Gastroesophageal sphincter (tissue), 3 donors: ENCODE data around the gene SEC61A2.

Experiments used
- POLR2AphosphoS5 ChIP-seq: sonication (generic); formaldehyde crosslinking; IDR thresholded peaks from one replicate; pipeline ENCODE4 v1.6.1; 2017; ENCODE audit warnings: antibody characterized with exemption
- TF ChIP-seq, protein P1 (sequence below), 4 experiments: fragments of 200-600 bp in 2 of 4; fragments of 450-650 bp in 2 of 4; sonication (generic) in 1 of 4; IDR thresholded peaks; one replicate each; pipeline ENCODE4 v1.5.1; 2017 to 2019; ENCODE audit warnings: antibody characterized with exemption in 4 of 4, mild to moderate bottlenecking in 2 of 4, moderate library complexity in 2 of 4

DNA sequence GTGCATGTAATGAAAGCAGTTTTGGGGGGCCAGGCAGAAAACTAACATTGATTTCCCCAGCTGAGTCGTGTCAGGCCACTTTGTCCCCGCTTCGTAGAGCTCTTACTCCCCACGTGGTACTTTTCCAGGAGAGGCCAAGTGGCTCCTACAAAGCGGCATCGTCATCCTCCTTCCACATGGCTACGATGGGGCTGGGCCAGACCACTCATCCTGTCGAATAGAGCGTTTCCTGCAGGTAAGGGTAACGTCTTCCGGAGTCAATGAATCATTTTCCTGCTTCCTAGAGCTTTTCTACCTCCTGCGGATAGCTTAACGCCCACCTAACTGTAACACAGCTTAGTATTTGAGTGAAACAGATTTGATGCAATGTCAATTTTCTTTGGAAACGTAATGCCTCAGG lies 21.7 kb upstream of the SEC61A2 start:
- TF ChIP-seq, protein P1, sequence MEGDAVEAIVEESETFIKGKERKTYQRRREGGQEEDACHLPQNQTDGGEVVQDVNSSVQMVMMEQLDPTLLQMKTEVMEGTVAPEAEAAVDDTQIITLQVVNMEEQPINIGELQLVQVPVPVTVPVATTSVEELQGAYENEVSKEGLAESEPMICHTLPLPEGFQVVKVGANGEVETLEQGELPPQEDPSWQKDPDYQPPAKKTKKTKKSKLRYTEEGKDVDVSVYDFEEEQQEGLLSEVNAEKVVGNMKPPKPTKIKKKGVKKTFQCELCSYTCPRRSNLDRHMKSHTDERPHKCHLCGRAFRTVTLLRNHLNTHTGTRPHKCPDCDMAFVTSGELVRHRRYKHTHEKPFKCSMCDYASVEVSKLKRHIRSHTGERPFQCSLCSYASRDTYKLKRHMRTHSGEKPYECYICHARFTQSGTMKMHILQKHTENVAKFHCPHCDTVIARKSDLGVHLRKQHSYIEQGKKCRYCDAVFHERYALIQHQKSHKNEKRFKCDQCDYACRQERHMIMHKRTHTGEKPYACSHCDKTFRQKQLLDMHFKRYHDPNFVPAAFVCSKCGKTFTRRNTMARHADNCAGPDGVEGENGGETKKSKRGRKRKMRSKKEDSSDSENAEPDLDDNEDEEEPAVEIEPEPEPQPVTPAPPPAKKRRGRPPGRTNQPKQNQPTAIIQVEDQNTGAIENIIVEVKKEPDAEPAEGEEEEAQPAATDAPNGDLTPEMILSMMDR (IDR thresholded peaks at IDR 0.05) = no peak
- TF ChIP-seq POLR2AphosphoS5 = no peak
